Mammary epithelial cell (primary cell): ENCODE data around the gene ARPP19.

Experiments used
- EZH2 ChIP-seq: IDR thresholded peaks from 2 replicates; pipeline ENCODE4 v1.6.1; 2012; ENCODE audit warnings: low read length, inconsistent platforms, borderline replicate concordance
- TF ChIP-seq, protein P1 (sequence below), 2 donors: IDR thresholded peaks in 1 of 2; conservative IDR thresholded peaks in 1 of 2; 2 replicates each; pipeline ENCODE4 v1.5.1; 2011 to 2012; ENCODE audit warnings: inconsistent platforms in 2 of 2, low read length in 2 of 2, mild to moderate bottlenecking in 2 of 2, control low read depth in 1 of 2, low read depth in 1 of 2; ENCODE audit not compliant: insufficient read depth in 1 of 2; ENCODE audit errors: extremely low read depth in 1 of 2

DNA sequence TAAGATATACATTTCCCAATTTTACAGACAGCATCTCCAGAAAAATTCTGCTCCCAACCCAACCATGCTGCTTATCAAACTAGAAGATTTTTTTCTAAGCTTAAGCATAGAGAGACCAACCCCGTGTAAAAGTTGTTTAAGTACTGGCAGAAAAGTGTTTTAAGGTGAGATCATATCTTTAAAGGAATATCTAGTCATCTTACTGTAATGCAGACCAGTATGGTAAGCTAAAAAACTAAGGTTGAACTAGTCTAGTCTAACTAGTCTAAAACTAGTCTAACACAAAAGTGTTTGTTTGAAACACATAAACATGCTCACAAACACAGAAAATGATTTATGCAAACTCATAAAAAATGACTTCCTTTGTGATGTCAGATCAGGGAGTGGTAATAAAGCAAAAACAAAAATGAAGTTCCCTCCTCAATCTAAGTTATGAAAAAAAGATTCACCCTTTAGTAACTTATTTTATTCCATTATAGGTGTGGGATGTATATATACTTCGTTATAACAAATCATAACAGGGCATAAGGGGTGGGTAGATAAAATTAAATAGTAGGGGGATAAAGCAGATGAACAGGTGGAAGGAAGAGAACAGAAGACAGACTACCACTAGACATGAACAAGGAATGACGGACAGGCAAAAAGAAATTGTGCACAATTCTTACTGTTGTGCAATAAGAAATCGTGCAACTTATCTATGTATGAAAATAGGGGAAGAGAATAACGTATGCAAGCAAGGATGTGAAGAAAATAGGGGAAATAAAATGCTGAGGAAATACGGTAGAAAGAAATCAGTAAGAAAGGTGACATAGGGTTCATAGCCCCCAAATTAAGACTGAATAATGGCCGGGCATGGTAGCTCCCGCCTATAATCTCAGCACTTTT lies 50.1 kb downstream of the ARPP19 start:
- TF ChIP-seq, protein P1, sequence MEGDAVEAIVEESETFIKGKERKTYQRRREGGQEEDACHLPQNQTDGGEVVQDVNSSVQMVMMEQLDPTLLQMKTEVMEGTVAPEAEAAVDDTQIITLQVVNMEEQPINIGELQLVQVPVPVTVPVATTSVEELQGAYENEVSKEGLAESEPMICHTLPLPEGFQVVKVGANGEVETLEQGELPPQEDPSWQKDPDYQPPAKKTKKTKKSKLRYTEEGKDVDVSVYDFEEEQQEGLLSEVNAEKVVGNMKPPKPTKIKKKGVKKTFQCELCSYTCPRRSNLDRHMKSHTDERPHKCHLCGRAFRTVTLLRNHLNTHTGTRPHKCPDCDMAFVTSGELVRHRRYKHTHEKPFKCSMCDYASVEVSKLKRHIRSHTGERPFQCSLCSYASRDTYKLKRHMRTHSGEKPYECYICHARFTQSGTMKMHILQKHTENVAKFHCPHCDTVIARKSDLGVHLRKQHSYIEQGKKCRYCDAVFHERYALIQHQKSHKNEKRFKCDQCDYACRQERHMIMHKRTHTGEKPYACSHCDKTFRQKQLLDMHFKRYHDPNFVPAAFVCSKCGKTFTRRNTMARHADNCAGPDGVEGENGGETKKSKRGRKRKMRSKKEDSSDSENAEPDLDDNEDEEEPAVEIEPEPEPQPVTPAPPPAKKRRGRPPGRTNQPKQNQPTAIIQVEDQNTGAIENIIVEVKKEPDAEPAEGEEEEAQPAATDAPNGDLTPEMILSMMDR (conservative IDR thresholded peaks at IDR 0.05 in 1 of 2, IDR thresholded peaks at IDR 0.05 in 1 of 2; ENCODE audit: extremely low read depth in 1 of 2, insufficient read depth in 1 of 2, low read depth in 1 of 2, low read length in 2 of 2) = no peak
- no peak for TF ChIP-seq EZH2
